SJSA1 (cell line): ENCODE measurements around the gene IL1RL2. TPM values are rescaled to one million over a fixed set of nuclear protein-coding genes. Genes with fewer than 3 reads are reported as not detected.

ENCODE experiments used
- DNase-seq, 2 experiments: peaks; one replicate each; pipeline ENCODE4 v3.0.0-alpha.2; 2015 to 2020; ENCODE audit warnings: low spot score in 2 of 2, low read depth in 1 of 2
- H3K27ac ChIP-seq: fragments of 250-450 bp; sonication (Bioruptor Pico); 2 replicates; pipeline ENCODE4 v1.5.1; 2020; ENCODE audit warnings: mild to moderate bottlenecking, moderate library complexity
- H3K27me3 ChIP-seq: fragments of 250-450 bp; sonication (Bioruptor Pico); replicated peaks from 2 replicates; pipeline ENCODE4 v1.5.1; 2020; ENCODE audit warnings: mild to moderate bottlenecking, moderate library complexity
- H3K36me3 ChIP-seq: fragments of 250-450 bp; sonication (Bioruptor Pico); 2 replicates; pipeline ENCODE4 v1.5.1; 2020; ENCODE audit warnings: mild to moderate bottlenecking
- H3K4me1 ChIP-seq: fragments of 250-450 bp; sonication (Bioruptor Pico); replicated peaks from 2 replicates; pipeline ENCODE4 v1.6.1; 2021; ENCODE audit warnings: mild to moderate bottlenecking
- H3K4me3 ChIP-seq: fragments of 250-450 bp; sonication (Bioruptor Pico); 2 replicates; pipeline ENCODE4 v1.5.1; 2020; ENCODE audit warnings: mild to moderate bottlenecking
- H3K9me3 ChIP-seq: fragments of 250-450 bp; sonication (Bioruptor Pico); replicated peaks from 2 replicates; pipeline ENCODE4 v1.5.1; 2020; ENCODE audit warnings: mild to moderate bottlenecking
- total RNA-seq: library from RNA; depleted of rRNA; stranded (reverse); fragments of >200 nt; shearing (Covaris generic); gene quantifications from 2 replicates; pipeline ENCODE4 v1.2.3, GENCODE V29; 2014

The IL1RL2 gene
- total RNA-seq, 1 experiment from 2014 or later, result not detected

- peak in 1 of 2 experiments; percentile 10 for DNase-seq
- Histone ChIP-seq H3K4me3 (no peak overlapping the region), H3K27ac (no peak overlapping the region)
These were observed 6.3 kb downstream of the IL1RL2 start for GRCh38 chr2:102193074-102193473.

GRCh38 chr2:102194609-102195268, 7.9 kb downstream of the IL1RL2 start:
- no peak overlapping the region for H3K4me3 ChIP-seq
- no peaks in the 10 kb centered on the region for H3K36me3 ChIP-seq
- H3K9me3 ChIP-seq, result no peaks in the 10 kb centered on the region

More at GRCh38 chr2:102193074-102193473, 6.3 kb downstream of the IL1RL2 start:
- H3K4me1 ChIP-seq, result no peaks in the 10 kb centered on the region; the same call in 1 of the 2 replicates
- H3K9me3 ChIP-seq, result no peaks in the 10 kb centered on the region
- no peaks in the 10 kb centered on the region for H3K36me3 ChIP-seq
- no peaks in the 10 kb centered on the region for H3K27me3 ChIP-seq

GRCh38 chr2:102197389-102198137, 10.7 kb downstream of the IL1RL2 start:
- Histone ChIP-seq H3K36me3 (no peaks in the 10 kb centered on the region), H3K4me3 (no peak overlapping the region), H3K27ac (no peak overlapping the region), H3K9me3 (no peaks in the 10 kb centered on the region), H3K4me1 (no peaks in the 10 kb centered on the region; the same call in 1 of the 2 replicates), H3K27me3 (no peaks in the 10 kb centered on the region)
- no peak for DNase-seq

More at GRCh38 chr2:102194609-102195268, 7.9 kb downstream of the IL1RL2 start:
- no peaks in the 10 kb centered on the region for H3K27me3 ChIP-seq
- no peaks in the 10 kb centered on the region; the same call in 1 of the 2 replicates for H3K4me1 ChIP-seq
- no peak for DNase-seq
- H3K27ac ChIP-seq, result no peak overlapping the region

GRCh38 chr2:102200539-102200938, 13.7 kb downstream of the IL1RL2 start:
- no peaks in the 10 kb centered on the region for H3K27me3 ChIP-seq
- no peaks in the 10 kb centered on the region for H3K36me3 ChIP-seq
- H3K4me1 ChIP-seq, result no peaks in the 10 kb centered on the region
- DNase-seq, result no peak
- no peaks in the 10 kb centered on the region for H3K9me3 ChIP-seq
- no peak overlapping the region for H3K27ac ChIP-seq
- H3K4me3 ChIP-seq, result no peak overlapping the region

- Histone ChIP-seq H3K4me3 (no peak overlapping the region), H3K27me3 (no peaks in the 10 kb centered on the region), H3K4me1 (no peaks in the 10 kb centered on the region), H3K27ac (no peak overlapping the region), H3K9me3 (no peaks in the 10 kb centered on the region), H3K36me3 (no peaks in the 10 kb centered on the region)
- no peak for DNase-seq
These were observed 17.8 kb downstream of the IL1RL2 start for GRCh38 chr2:102204638-102205037.

- no peaks in the 10 kb centered on the region for H3K27me3 ChIP-seq
- no peak for DNase-seq
- H3K9me3 ChIP-seq, result no peaks in the 10 kb centered on the region
- H3K36me3 ChIP-seq, result no peaks in the 10 kb centered on the region
- H3K4me1 ChIP-seq, result no peaks in the 10 kb centered on the region
- no peak overlapping the region for H3K4me3 ChIP-seq
- no peak overlapping the region for H3K27ac ChIP-seq
These were observed 20.0 kb downstream of the IL1RL2 start for GRCh38 chr2:102206666-102207341.

GRCh38 chr2:102208774-102209173, 22.0 kb downstream of the IL1RL2 start:
- H3K4me3 ChIP-seq, result no peak overlapping the region
- no peak overlapping the region for H3K27ac ChIP-seq
- no peaks in the 10 kb centered on the region for H3K9me3 ChIP-seq
- no peaks in the 10 kb centered on the region for H3K36me3 ChIP-seq
- no peaks in the 10 kb centered on the region for H3K27me3 ChIP-seq
- no peak for DNase-seq
- H3K4me1 ChIP-seq, result no peaks in the 10 kb centered on the region

- no peaks in the 10 kb centered on the region for H3K4me1 ChIP-seq
- H3K27ac ChIP-seq, result no peak overlapping the region
- no peaks in the 10 kb centered on the region for H3K9me3 ChIP-seq
- H3K4me3 ChIP-seq, result no peak overlapping the region
- no peaks in the 10 kb centered on the region for H3K36me3 ChIP-seq
- DNase-seq, result no peak
- H3K27me3 ChIP-seq, result no peaks in the 10 kb centered on the region
These were observed 22.7 kb downstream of the IL1RL2 start for GRCh38 chr2:102209474-102209873.

- Histone ChIP-seq H3K4me1 (no peaks in the 10 kb centered on the region), H3K9me3 (0 out of 2 replicates have a peak, but pooled peaks cover 2% of the 10 kb centered on the region), H3K36me3 (no peaks in the 10 kb centered on the region), H3K4me3 (no peak overlapping the region), H3K27me3 (no peaks in the 10 kb centered on the region), H3K27ac (no peak overlapping the region)
- no peak for DNase-seq
These were observed 30.2 kb downstream of the IL1RL2 start for GRCh38 chr2:102217032-102217431.

GRCh38 chr2:102224824-102225739, 38.3 kb downstream of the IL1RL2 start:
- H3K27me3 ChIP-seq, result no peaks in the 10 kb centered on the region
- H3K4me1 ChIP-seq, result peaks cover 27% of the 10 kb centered on the region
- H3K36me3 ChIP-seq, result no peaks in the 10 kb centered on the region
- H3K9me3 ChIP-seq, result no peaks in the 10 kb centered on the region
- no peak overlapping the region for H3K4me3 ChIP-seq
- H3K27ac ChIP-seq, result no peak overlapping the region
- DNase-seq, result no peak

GRCh38 chr2:102226171-102226570, 39.3 kb downstream of the IL1RL2 start:
- Histone ChIP-seq H3K27me3 (no peaks in the 10 kb centered on the region), H3K36me3 (no peaks in the 10 kb centered on the region), H3K4me3 (no peak overlapping the region), H3K27ac (peak overlapping the region; percentile 87), H3K9me3 (no peaks in the 10 kb centered on the region), H3K4me1 (peaks cover 27% of the 10 kb centered on the region)
- no peak for DNase-seq

GRCh38 chr2:102226612-102227391, 40.0 kb downstream of the IL1RL2 start:
- Histone ChIP-seq H3K36me3 (no peaks in the 10 kb centered on the region), H3K27ac (peak overlapping the region; percentile 87), H3K27me3 (no peaks in the 10 kb centered on the region), H3K4me3 (no peak overlapping the region), H3K4me1 (peaks cover 31% of the 10 kb centered on the region), H3K9me3 (no peaks in the 10 kb centered on the region)
- DNase-seq, result peak in 1 of 2 experiments; percentile 49
